Activated T-cell treated with anti-CD3 and anti-CD28 coated beads, Interleukin-2, amount 50 U/mL, for 4 hours (primary cell): Measurements from ENCODE around the gene TBC1D2B. TPM values are rescaled to one million over a fixed set of nuclear protein-coding genes. Genes with fewer than 3 reads are reported as not detected.
A peak's percentile ranks its signal among the peaks of the same experiment; 100 is the strongest.
"Not testable (repeated sequence)": the region's sequence is repeated elsewhere in the genome, so short reads cannot be mapped to it uniquely, and the experiment has no call there.

Experiments used
- ATAC-seq, 2 donors: fragments of 200-7000 bp; cut with Tn5 transposase; one replicate each; pipeline ENCODE4 v1.10.0; 2021
- DNase-seq: peaks from one replicate; pipeline ENCODE4 v3.0.0-alpha.2; 2020
- H3K27me3 Mint-ChIP-seq: one replicate; pipeline ENCODE4 v1.8.0; 2021; ENCODE audit warnings: low read depth, mixed read lengths
- H3K36me3 Mint-ChIP-seq: one replicate; pipeline ENCODE4 v1.8.0; 2022; ENCODE audit warnings: mixed read lengths; ENCODE audit not compliant: insufficient read depth
- H3K4me1 Mint-ChIP-seq: one replicate; pipeline ENCODE4 v1.8.0; 2021; ENCODE audit warnings: low read depth, mixed read lengths
- H3K4me3 Mint-ChIP-seq: one replicate; pipeline ENCODE4 v1.8.0; 2021; ENCODE audit warnings: mild to moderate bottlenecking, moderate library complexity, mixed read lengths
- H3K9me3 Mint-ChIP-seq: one replicate; pipeline ENCODE4 v1.8.0; 2021; ENCODE audit warnings: mixed read lengths
- total RNA-seq, 3 donors: library from RNA; stranded (reverse); gene quantifications; one replicate each; pipeline ENCODE4 v1.2.1, GENCODE V29; 2021

The TBC1D2B gene
- total RNA-seq, 3 donors from 2014 or later, result 22.8 to 24.9 (median 24.0) TPM

- Mint-ChIP-seq H3K9me3 (no peaks in the 10 kb centered on the region), H3K27me3 (no peaks in the 10 kb centered on the region), H3K4me1 (peaks cover 9% of the 10 kb centered on the region), H3K4me3 (no peak overlapping the region), H3K36me3 (peaks cover 34% of the 10 kb centered on the region)
- DNase-seq, result no peak
- no peak for ATAC-seq
Observed at GRCh38 chr15:78004222-78004727, 73.2 kb downstream of the TBC1D2B start.

- Mint-ChIP-seq H3K36me3 (peaks cover 34% of the 10 kb centered on the region), H3K4me3 (no peak overlapping the region), H3K27me3 (no peaks in the 10 kb centered on the region), H3K9me3 (no peaks in the 10 kb centered on the region), H3K4me1 (peaks cover 9% of the 10 kb centered on the region)
- DNase-seq (no peak), ATAC-seq (no peak)
Observed at GRCh38 chr15:78003539-78004008, 73.9 kb downstream of the TBC1D2B start.

- no peaks in the 10 kb centered on the region for H3K9me3 Mint-ChIP-seq
- H3K4me1 Mint-ChIP-seq, result peaks cover 9% of the 10 kb centered on the region
- ATAC-seq (no peak), DNase-seq (no peak)
- no peaks in the 10 kb centered on the region for H3K27me3 Mint-ChIP-seq
- H3K36me3 Mint-ChIP-seq, result peaks cover 34% of the 10 kb centered on the region
- no peak overlapping the region for H3K4me3 Mint-ChIP-seq
Observed at GRCh38 chr15:78002996-78003395, 74.5 kb downstream of the TBC1D2B start.

- Mint-ChIP-seq H3K4me3 (no peak overlapping the region), H3K36me3 (peaks cover 30% of the 10 kb centered on the region), H3K9me3 (no peaks in the 10 kb centered on the region), H3K4me1 (peaks cover 9% of the 10 kb centered on the region), H3K27me3 (no peaks in the 10 kb centered on the region)
- DNase-seq (no peak), ATAC-seq (no peak)
Observed at GRCh38 chr15:78001656-78002055, 75.9 kb downstream of the TBC1D2B start.

GRCh38 chr15:78000927-78001249 is 76.6 kb downstream of the TBC1D2B start:
- ATAC-seq, result no peak
- Mint-ChIP-seq H3K9me3 (no peaks in the 10 kb centered on the region), H3K27me3 (no peaks in the 10 kb centered on the region), H3K4me1 (peaks cover 9% of the 10 kb centered on the region), H3K4me3 (no peak overlapping the region), H3K36me3 (peaks cover 26% of the 10 kb centered on the region)
- no peak for DNase-seq

- Mint-ChIP-seq H3K4me3 (no peak overlapping the region), H3K9me3 (no peaks in the 10 kb centered on the region)
- peak; percentile 98 for ATAC-seq
Observed at GRCh38 chr15:78000091-78000926, 77.2 kb downstream of the TBC1D2B start.

GRCh38 chr15:77999486-77999885 is 78.0 kb downstream of the TBC1D2B start:
- H3K4me1 Mint-ChIP-seq, result peaks cover 4% of the 10 kb centered on the region
- no peak overlapping the region for H3K4me3 Mint-ChIP-seq
- ATAC-seq (no peak), DNase-seq (no peak)
- no peaks in the 10 kb centered on the region for H3K9me3 Mint-ChIP-seq
- H3K36me3 Mint-ChIP-seq, result peaks cover 26% of the 10 kb centered on the region
- H3K27me3 Mint-ChIP-seq, result no peaks in the 10 kb centered on the region

More at GRCh38 chr15:78000091-78000926, 77.2 kb downstream of the TBC1D2B start:
- DNase-seq, result peak; percentile 73
- Mint-ChIP-seq H3K36me3 (peaks cover 26% of the 10 kb centered on the region), H3K27me3 (no peaks in the 10 kb centered on the region), H3K4me1 (peaks cover 6% of the 10 kb centered on the region)

GRCh38 chr15:77998592-77998991 is 78.9 kb downstream of the TBC1D2B start:
- H3K4me3 Mint-ChIP-seq, result no peak overlapping the region
- H3K36me3 Mint-ChIP-seq, result peaks cover 26% of the 10 kb centered on the region
- H3K27me3 Mint-ChIP-seq, result no peaks in the 10 kb centered on the region
- no peak for DNase-seq
- no peaks in the 10 kb centered on the region for H3K9me3 Mint-ChIP-seq
- H3K4me1 Mint-ChIP-seq, result peaks cover 1% of the 10 kb centered on the region
- no peak for ATAC-seq

- not testable (repeated sequence) for DNase-seq, H3K9me3 Mint-ChIP-seq, H3K4me1 Mint-ChIP-seq, H3K4me3 Mint-ChIP-seq, ATAC-seq, H3K27me3 Mint-ChIP-seq
- peaks cover 22% of the 10 kb centered on the region for H3K36me3 Mint-ChIP-seq
Observed at GRCh38 chr15:77997761-77998554, 79.6 kb downstream of the TBC1D2B start.

GRCh38 chr15:77997221-77997620 is 80.3 kb downstream of the TBC1D2B start:
- ATAC-seq, H3K4me1 Mint-ChIP-seq, H3K27me3 Mint-ChIP-seq, H3K9me3 Mint-ChIP-seq, DNase-seq, H3K4me3 Mint-ChIP-seq: not testable (repeated sequence)
- peaks cover 20% of the 10 kb centered on the region for H3K36me3 Mint-ChIP-seq

- peaks cover 18% of the 10 kb centered on the region for H3K36me3 Mint-ChIP-seq
- not testable (repeated sequence) for H3K4me3 Mint-ChIP-seq, H3K27me3 Mint-ChIP-seq, H3K4me1 Mint-ChIP-seq, DNase-seq, H3K9me3 Mint-ChIP-seq, ATAC-seq
Observed at GRCh38 chr15:77996713-77997171, 80.8 kb downstream of the TBC1D2B start.

- not testable (repeated sequence) for DNase-seq, ATAC-seq, H3K27me3 Mint-ChIP-seq, H3K4me3 Mint-ChIP-seq, H3K9me3 Mint-ChIP-seq, H3K4me1 Mint-ChIP-seq
- peaks cover 14% of the 10 kb centered on the region for H3K36me3 Mint-ChIP-seq
Observed at GRCh38 chr15:77996226-77996625, 81.3 kb downstream of the TBC1D2B start.

- not testable (repeated sequence) for ATAC-seq, H3K27me3 Mint-ChIP-seq, DNase-seq, H3K4me3 Mint-ChIP-seq, H3K9me3 Mint-ChIP-seq
- Mint-ChIP-seq H3K36me3 (peaks cover 10% of the 10 kb centered on the region), H3K4me1 (peaks cover 13% of the 10 kb centered on the region)
Observed at GRCh38 chr15:77995537-77995918, 82.0 kb downstream of the TBC1D2B start.

- not testable (repeated sequence) for H3K9me3 Mint-ChIP-seq, DNase-seq, H3K27me3 Mint-ChIP-seq, H3K36me3 Mint-ChIP-seq, H3K4me3 Mint-ChIP-seq, ATAC-seq
- H3K4me1 Mint-ChIP-seq, result peaks cover 17% of the 10 kb centered on the region
Observed at GRCh38 chr15:77994893-77995536, 82.5 kb downstream of the TBC1D2B start.
